Prostate gland (tissue), 2 donors: ENCODE results near the gene SYTL2. TPM values are rescaled to one million over a fixed set of nuclear protein-coding genes. Genes with fewer than 3 reads are reported as not detected.
A peak's percentile ranks its signal among the peaks of the same experiment; 100 is the strongest.

Experiments
- DNase-seq: peaks from one replicate; pipeline ENCODE4 v3.0.0-alpha.2; 2019; ENCODE audit warnings: low spot score
- H3K27ac ChIP-seq, 2 donors: fragments of 200-600 bp; sonication (generic); 2 replicates each; pipeline ENCODE4 v1.5.1; 2017 to 2019
- H3K27me3 ChIP-seq: fragments of 200-600 bp; sonication (generic); replicated peaks from 2 replicates; pipeline ENCODE4 v1.5.1; 2019; ENCODE audit not compliant: insufficient read depth
- H3K36me3 ChIP-seq, 2 donors: fragments of 200-600 bp; sonication (generic); 1 replicate in 1 of 2; 2 replicates in 1 of 2; pipeline versions ENCODE4 v1.5.1 to v1.8.1; 2017 to 2019
- H3K4me1 ChIP-seq: fragments of 200-600 bp; sonication (generic); replicated peaks from 2 replicates; pipeline ENCODE4 v1.5.1; 2019
- H3K4me3 ChIP-seq, 2 donors: fragments of 200-600 bp; sonication (generic); 2 replicates each; pipeline ENCODE4 v1.5.1; 2017 to 2019
- H3K9me3 ChIP-seq: fragments of 200-600 bp; sonication (generic); 2 replicates; pipeline ENCODE4 v1.5.1; 2017
- CTCF ChIP-seq, 4 experiments: fragments of 200-600 bp in 2 of 4; fragments of 450-650 bp in 2 of 4; sonication (generic) in 2 of 4; IDR thresholded peaks; 1 replicate in 3 of 4; 2 replicates in 1 of 4; pipeline ENCODE4 v1.5.1; 2016 to 2019; ENCODE audit warnings: antibody characterized with exemption in 4 of 4, mild to moderate bottlenecking in 2 of 4, moderate library complexity in 2 of 4
- POLR2A ChIP-seq: fragments of 450-650 bp; IDR thresholded peaks from one replicate; pipeline ENCODE4 v1.6.1; 2016; ENCODE audit warnings: antibody characterized with exemption, mild to moderate bottlenecking
- POLR2AphosphoS5 ChIP-seq: sonication (generic); formaldehyde crosslinking; IDR thresholded peaks from one replicate; pipeline ENCODE4 v1.6.1; 2017; ENCODE audit warnings: antibody characterized with exemption
- WGBS: methylation state at CpG from one replicate; pipeline ENCODE4 v1.1.5; 2018; 5-methylcytosine and 5-hydroxymethylcytosine counted together
- intact Hi-C: fragments of 100-400 bp; cut with DNase I; formaldehyde crosslinking; loops from one replicate; pipeline ENCODE4 v1.14.2; 2022
- total RNA-seq, 2 donors: library from RNA; depleted of rRNA; stranded (reverse); fragments of >200 nt; gene quantifications; one replicate each; pipeline ENCODE4 v1.1.0, GENCODE V29; 2016

The SYTL2 gene
- total RNA-seq, 2 donors from 2014 or later, result 52.2 to 105 TPM

- 86% methylated on average over 2 of the region's 2 CpGs for WGBS
- Histone ChIP-seq H3K27me3 (no peaks in the 10 kb centered on the region), H3K9me3 (no peaks in the 10 kb centered on the region), H3K36me3 (no peaks in the 10 kb centered on the region), H3K4me1 (no peaks in the 10 kb centered on the region), H3K4me3 (no peak overlapping the region), H3K27ac (no peak overlapping the region)
- DNase-seq, result no peak
- intact Hi-C loops, result no loop called here
- TF ChIP-seq POLR2AphosphoS5, result no peak
- no peak for TF ChIP-seq CTCF (IDR thresholded peaks at IDR 0.05)
- TF ChIP-seq POLR2A, result no peak
Observed at GRCh38 chr11:85746670-85747069, 64.3 kb downstream of the SYTL2 start.

GRCh38 chr11:85745626-85746025, 65.3 kb downstream of the SYTL2 start:
- no peak overlapping the region for H3K27ac ChIP-seq
- WGBS, result 76% methylated on average over 3 of the region's 3 CpGs
- TF ChIP-seq CTCF (IDR thresholded peaks at IDR 0.05) (no peak), POLR2AphosphoS5 (no peak), POLR2A (no peak)
- DNase-seq, result no peak
- H3K9me3 ChIP-seq, result no peaks in the 10 kb centered on the region
- intact Hi-C loops, result no loop called here
- H3K4me3 ChIP-seq, result no peak overlapping the region
- no peaks in the 10 kb centered on the region for H3K4me1 ChIP-seq
- no peaks in the 10 kb centered on the region for H3K27me3 ChIP-seq
- H3K36me3 ChIP-seq, result no peaks in the 10 kb centered on the region

GRCh38 chr11:85742873-85743275, 68.1 kb downstream of the SYTL2 start:
- intact Hi-C loops, result no loop called here
- DNase-seq, result peak; percentile 50
- TF ChIP-seq POLR2A, result no peak
- peak; percentile 52 for TF ChIP-seq POLR2AphosphoS5
- no peak for TF ChIP-seq CTCF (IDR thresholded peaks at IDR 0.05)

GRCh38 chr11:85742348-85742747, 68.6 kb downstream of the SYTL2 start:
- intact Hi-C loops, result no loop called here
- H3K27me3 ChIP-seq, result no peaks in the 10 kb centered on the region
- DNase-seq, result no peak
- no peaks in the 10 kb centered on the region for H3K36me3 ChIP-seq
- TF ChIP-seq CTCF (IDR thresholded peaks at IDR 0.05) (no peak), POLR2AphosphoS5 (no peak)
- no peak overlapping the region for H3K4me3 ChIP-seq
- H3K9me3 ChIP-seq, result no peaks in the 10 kb centered on the region
- H3K4me1 ChIP-seq, result no peaks in the 10 kb centered on the region
- H3K27ac ChIP-seq, result peak overlapping the region; percentile 25 to 49
- WGBS, result 50% methylated on average over 4 of the region's 4 CpGs

More at GRCh38 chr11:85742873-85743275, 68.1 kb downstream of the SYTL2 start:
- 35% methylated on average over 1 of the region's 1 CpG for WGBS
- Histone ChIP-seq H3K27me3 (no peaks in the 10 kb centered on the region), H3K36me3 (no peaks in the 10 kb centered on the region), H3K9me3 (no peaks in the 10 kb centered on the region), H3K4me1 (no peaks in the 10 kb centered on the region), H3K27ac (peak overlapping the region; percentile 25 to 49), H3K4me3 (no peak overlapping the region)

GRCh38 chr11:85740481-85741400, 70.2 kb downstream of the SYTL2 start:
- no peaks in the 10 kb centered on the region for H3K9me3 ChIP-seq

More at GRCh38 chr11:85740481-85741400, 70.2 kb downstream of the SYTL2 start:
- DNase-seq, result no peak
- WGBS, result 19% methylated on average over 4 of the region's 4 CpGs
- TF ChIP-seq CTCF (IDR thresholded peaks at IDR 0.05) (no peak), POLR2AphosphoS5 (no peak), POLR2A (no peak)
- H3K27ac ChIP-seq, result no peak overlapping the region
- H3K36me3 ChIP-seq, result no peaks in the 10 kb centered on the region
- intact Hi-C loops, result no loop called here
- no peak overlapping the region for H3K4me3 ChIP-seq
- H3K27me3 ChIP-seq, result no peaks in the 10 kb centered on the region
- H3K4me1 ChIP-seq, result no peaks in the 10 kb centered on the region
